Mesenchymal stem cell (in vitro differentiated cells and primary cell): ENCODE data around the gene FAM163B.

Source experiments
- DNase-seq: peaks from one replicate; pipeline ENCODE4 v3.0.0-alpha.2; 2013
- H2AFZ ChIP-seq: one replicate; pipeline ENCODE4 v1.6.1; 2013; ENCODE audit warnings: low read depth, mild to moderate bottlenecking, control low read depth, inconsistent platforms, low read length, moderate library complexity
- H2AK5ac ChIP-seq: 2 replicates; pipeline ENCODE4 v1.6.1; 2013; ENCODE audit warnings: low read length, moderate library complexity, mild to moderate bottlenecking, inconsistent platforms; ENCODE audit not compliant: severe bottlenecking
- H2BK120ac ChIP-seq: one replicate; pipeline ENCODE4 v1.6.1; 2013; ENCODE audit warnings: low read depth, mild to moderate bottlenecking, inconsistent platforms, low read length, moderate library complexity
- H2BK12ac ChIP-seq, 2 experiments: one replicate each; pipeline ENCODE4 v1.6.1; 2013; ENCODE audit warnings: inconsistent platforms in 2 of 2, low read length in 2 of 2, mild to moderate bottlenecking in 2 of 2, moderate library complexity in 2 of 2, control low read depth in 1 of 2
- H2BK15ac ChIP-seq: one replicate; pipeline ENCODE4 v1.6.1; 2013; ENCODE audit warnings: mild to moderate bottlenecking, low read depth, inconsistent platforms; ENCODE audit not compliant: poor library complexity, severe bottlenecking
- H2BK5ac ChIP-seq: 2 replicates; pipeline ENCODE4 v1.6.1; 2013; ENCODE audit warnings: low read depth, mild to moderate bottlenecking, low read length, control low read depth, inconsistent platforms; ENCODE audit not compliant: poor library complexity, severe bottlenecking
- H3K14ac ChIP-seq, 2 experiments: one replicate each; pipeline ENCODE4 v1.6.1; 2013; ENCODE audit warnings: inconsistent platforms in 2 of 2, low read length in 2 of 2, control low read depth in 1 of 2, mild to moderate bottlenecking in 1 of 2, moderate library complexity in 1 of 2
- H3K18ac ChIP-seq, 2 experiments: one replicate each; pipeline ENCODE4 v1.6.1; 2013; ENCODE audit warnings: inconsistent platforms in 2 of 2, low read length in 2 of 2, control low read depth in 1 of 2, low read depth in 1 of 2, mild to moderate bottlenecking in 1 of 2
- H3K23ac ChIP-seq, 2 experiments: one replicate each; pipeline ENCODE4 v1.6.1; 2013; ENCODE audit warnings: inconsistent platforms in 2 of 2, low read length in 2 of 2, mild to moderate bottlenecking in 2 of 2, moderate library complexity in 2 of 2, control low read depth in 1 of 2
- H3K27ac ChIP-seq: 2 replicates; pipeline ENCODE4 v1.5.1; 2013; ENCODE audit warnings: mild to moderate bottlenecking, moderate library complexity, low read length, control low read depth, inconsistent platforms; ENCODE audit not compliant: poor library complexity, severe bottlenecking
- H3K27me3 ChIP-seq, 2 experiments: 2 replicates each; pipeline versions ENCODE4 v1.6.1 to v1.7.0; 2013; ENCODE audit warnings: low read length in 2 of 2, mild to moderate bottlenecking in 2 of 2, moderate library complexity in 2 of 2, control low read depth in 1 of 2, inconsistent platforms in 1 of 2; ENCODE audit not compliant: control insufficient read depth in 1 of 2, insufficient read depth in 1 of 2
- H3K36me3 ChIP-seq, 2 experiments: 2 replicates each; pipeline versions ENCODE4 v1.6.1 to v1.7.0; 2013; ENCODE audit warnings: low read length in 2 of 2, control low read depth in 1 of 2, inconsistent platforms in 1 of 2, low read depth in 1 of 2, mild to moderate bottlenecking in 1 of 2; ENCODE audit not compliant: insufficient read depth in 2 of 2, control insufficient read depth in 1 of 2
- H3K4ac ChIP-seq, 2 experiments: one replicate each; pipeline ENCODE4 v1.6.1; 2013; ENCODE audit warnings: inconsistent platforms in 2 of 2, low read length in 2 of 2, mild to moderate bottlenecking in 2 of 2, moderate library complexity in 2 of 2, control low read depth in 1 of 2, low read depth in 1 of 2
- H3K4me1 ChIP-seq: 2 replicates; pipeline ENCODE4 v1.6.1; 2013; ENCODE audit warnings: low read depth, low read length, control low read depth; ENCODE audit not compliant: control insufficient read depth, insufficient read depth
- H3K4me2 ChIP-seq: 2 replicates; pipeline ENCODE4 v1.6.1; 2013; ENCODE audit warnings: low read length, mild to moderate bottlenecking, inconsistent platforms; ENCODE audit not compliant: poor library complexity, severe bottlenecking
- H3K4me3 ChIP-seq, 2 experiments: 2 replicates each; pipeline versions ENCODE4 v1.5.1 to v1.7.0; 2013; ENCODE audit warnings: low read length in 2 of 2, mild to moderate bottlenecking in 2 of 2, control low read depth in 1 of 2, low read depth in 1 of 2; ENCODE audit not compliant: insufficient read depth in 1 of 2
- H3K79me1 ChIP-seq: replicated peaks from 2 replicates; pipeline ENCODE4 v1.6.1; 2013; ENCODE audit warnings: mild to moderate bottlenecking, control low read depth, low read length, inconsistent platforms; ENCODE audit not compliant: poor library complexity, severe bottlenecking
- H3K9ac ChIP-seq: 2 replicates; pipeline ENCODE4 v1.7.0; 2013; ENCODE audit warnings: mild to moderate bottlenecking, low read length, moderate library complexity
- H3K9me3 ChIP-seq: 2 replicates; pipeline ENCODE4 v1.7.0; 2013; ENCODE audit warnings: mild to moderate bottlenecking, low read length; ENCODE audit not compliant: control insufficient read depth
- H4K8ac ChIP-seq: one replicate; pipeline ENCODE4 v1.6.1; 2013; ENCODE audit warnings: inconsistent platforms, mild to moderate bottlenecking, low read length, moderate library complexity
- H4K91ac ChIP-seq: one replicate; pipeline ENCODE4 v1.6.1; 2013; ENCODE audit warnings: mild to moderate bottlenecking, low read length, inconsistent platforms
- WGBS: methylation state at CpG from one replicate; pipeline ENCODE4 v1.1.7; 2013; ENCODE audit warnings: mixed read lengths; 5-methylcytosine and 5-hydroxymethylcytosine counted together

The FAM163B gene

DNA sequence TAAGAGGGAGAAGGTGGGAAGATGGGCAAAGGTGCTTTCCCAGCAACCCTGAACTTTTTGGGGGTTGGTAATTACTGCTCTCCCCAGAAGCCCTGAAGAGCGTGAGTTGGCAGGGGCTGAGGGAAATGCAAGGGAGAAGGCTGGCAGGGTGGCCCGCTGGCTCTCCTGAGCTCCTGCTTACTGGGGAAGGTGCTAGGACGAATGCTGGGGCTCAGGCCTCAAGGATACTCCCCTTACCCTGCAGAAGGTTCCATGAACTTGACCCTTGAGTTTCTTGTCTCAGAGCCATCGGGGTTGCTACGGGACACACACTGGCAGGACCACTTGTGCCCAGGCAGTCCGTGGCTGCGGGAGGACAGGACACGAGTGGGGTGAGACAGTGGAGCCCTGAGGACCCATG, 1.2 kb downstream of the FAM163B start:
- no peak overlapping the region for H4K8ac ChIP-seq
- no peaks in the 10 kb centered on the region for H3K79me1 ChIP-seq
- H3K36me3 ChIP-seq: no peaks in the 10 kb centered on the region
- no peak overlapping the region for H4K91ac ChIP-seq
- WGBS: 88% methylated on average over 8 of the region's 8 CpGs
- DNase-seq: no peak
- peaks cover 5% of the 10 kb centered on the region for H3K4me1 ChIP-seq
- no peak overlapping the region for H3K4me2 ChIP-seq
- H3K4ac ChIP-seq: no peak overlapping the region
- H3K27me3 ChIP-seq: peaks cover 83 to 92% of the 10 kb centered on the region in 2 experiments
- H3K9me3 ChIP-seq: no peaks in the 10 kb centered on the region
- H3K18ac ChIP-seq: no peak overlapping the region
- no peak overlapping the region for H2AFZ ChIP-seq
- no peak overlapping the region for H3K14ac ChIP-seq
- no peak overlapping the region for H3K4me3 ChIP-seq
- no peak overlapping the region for H2BK120ac ChIP-seq
- no peak overlapping the region for H3K23ac ChIP-seq
- H2AK5ac ChIP-seq: no peak overlapping the region
- no peak overlapping the region for H2BK5ac ChIP-seq
- no peak overlapping the region for H3K9ac ChIP-seq
- H3K27ac ChIP-seq: no peak overlapping the region
- no peak overlapping the region for H2BK15ac ChIP-seq
- H2BK12ac ChIP-seq: no peak overlapping the region

DNA sequence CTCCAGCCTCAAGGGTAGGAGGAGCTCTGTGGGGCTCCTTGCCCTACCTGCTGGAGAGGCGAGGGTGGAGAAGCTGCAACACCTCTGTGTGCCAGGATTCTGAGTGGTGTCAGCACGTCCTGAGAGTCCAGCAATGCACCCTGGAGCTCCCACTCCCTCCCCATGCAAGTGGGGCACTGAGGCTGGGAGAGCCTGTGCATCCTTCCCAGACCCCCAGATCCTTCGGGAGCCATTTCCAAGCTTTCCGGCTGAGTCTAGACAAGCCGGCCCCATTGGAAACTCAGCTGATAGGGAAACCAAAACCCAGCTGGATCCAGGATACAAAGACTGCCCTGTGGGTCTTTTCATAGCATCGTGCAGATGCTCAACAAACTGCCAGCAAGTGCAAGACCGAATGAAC, 1.8 kb downstream of the FAM163B start:
- no peak overlapping the region for H3K4ac ChIP-seq
- H3K18ac ChIP-seq: no peak overlapping the region
- no peaks in the 10 kb centered on the region for H3K36me3 ChIP-seq
- H3K4me3 ChIP-seq: no peak overlapping the region
- no peak overlapping the region for H2BK5ac ChIP-seq
- no peak overlapping the region for H2BK12ac ChIP-seq
- H2AFZ ChIP-seq: no peak overlapping the region
- H3K9me3 ChIP-seq: no peaks in the 10 kb centered on the region
- H4K8ac ChIP-seq: no peak overlapping the region
- no peak overlapping the region for H3K4me2 ChIP-seq
- no peak overlapping the region for H2BK120ac ChIP-seq
- no peak overlapping the region for H4K91ac ChIP-seq
- H3K27me3 ChIP-seq: peaks cover 80 to 92% of the 10 kb centered on the region in 2 experiments
- H3K4me1 ChIP-seq: peaks cover 5% of the 10 kb centered on the region
- WGBS: 75% methylated on average over 7 of the region's 7 CpGs
- no peak overlapping the region for H2BK15ac ChIP-seq
- H3K27ac ChIP-seq: no peak overlapping the region
- H2AK5ac ChIP-seq: no peak overlapping the region
- no peak overlapping the region for H3K23ac ChIP-seq
- no peak overlapping the region for H3K14ac ChIP-seq
- DNase-seq: no peak
- H3K9ac ChIP-seq: no peak overlapping the region
- H3K79me1 ChIP-seq: no peaks in the 10 kb centered on the region

DNA sequence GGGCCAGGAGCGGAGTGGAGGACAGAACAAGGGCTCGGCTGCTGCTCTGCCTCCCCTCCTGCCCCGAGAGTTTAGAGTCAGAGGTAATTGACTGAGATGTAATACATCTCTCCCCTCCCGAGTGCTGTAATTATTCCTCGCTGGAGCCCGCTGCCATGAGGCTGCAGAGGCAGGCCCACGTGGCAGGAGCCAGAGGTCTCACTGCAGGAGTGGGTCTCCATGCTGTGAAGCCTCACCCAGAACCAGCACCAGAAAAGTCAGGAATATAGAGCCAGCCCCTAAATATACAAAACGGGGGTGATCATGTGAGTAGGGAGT, 2.5 kb downstream of the FAM163B start:
- H4K8ac ChIP-seq: no peak overlapping the region
- no peak overlapping the region for H3K4me3 ChIP-seq

DNA sequence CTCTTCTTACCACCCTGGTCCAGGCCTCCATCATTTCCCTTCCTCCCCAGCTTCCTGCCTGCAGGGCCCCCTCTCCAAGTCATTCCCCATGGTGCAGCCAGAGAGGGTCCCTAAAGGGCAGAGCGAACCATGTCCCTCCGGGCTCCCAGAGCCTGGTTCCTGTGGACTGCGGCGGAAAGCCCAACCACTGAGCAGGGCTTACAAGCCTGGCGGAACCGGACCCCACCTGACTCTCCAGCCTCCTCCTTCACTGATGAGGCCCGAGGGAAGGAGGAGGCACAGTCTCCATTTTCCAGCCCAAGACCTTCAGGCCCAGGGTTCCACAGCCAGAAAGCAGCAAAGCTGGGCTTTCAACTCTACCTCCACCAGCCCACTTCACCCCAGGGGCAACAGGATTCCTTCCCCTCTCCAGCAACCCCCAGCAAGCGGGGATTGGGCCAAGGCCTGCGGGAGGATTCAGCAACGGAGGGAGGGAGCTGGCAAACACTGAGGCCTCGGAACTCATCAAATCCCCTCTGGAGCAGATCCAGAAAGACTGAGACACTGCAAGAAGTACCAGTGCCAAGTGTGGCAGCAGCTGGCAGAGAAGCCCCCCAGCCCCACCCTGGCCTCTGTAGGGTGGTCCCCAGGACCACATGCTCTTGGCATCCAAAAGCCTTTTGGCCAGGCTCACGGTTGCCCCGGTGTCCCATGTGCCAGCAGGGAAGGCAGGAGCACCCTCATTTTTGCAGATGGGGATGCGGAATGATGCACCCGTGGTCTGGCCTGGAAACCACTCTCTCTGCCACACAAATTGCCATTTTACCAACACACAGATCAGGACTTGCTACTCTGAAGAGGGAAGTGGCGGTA, 3.1 kb downstream of the FAM163B start:
- Histone ChIP-seq H3K18ac (no peak overlapping the region), H2BK120ac (no peak overlapping the region), H3K23ac (no peak overlapping the region), H3K14ac (no peak overlapping the region), H3K9me3 (no peaks in the 10 kb centered on the region), H2BK12ac (no peak overlapping the region), H3K4me1 (peaks cover 5% of the 10 kb centered on the region), H2BK5ac (no peak overlapping the region), H2BK15ac (no peak overlapping the region), H4K91ac (no peak overlapping the region), H3K27me3 (peaks cover 78 to 91% of the 10 kb centered on the region in 2 experiments), H4K8ac (no peak overlapping the region), H3K36me3 (no peaks in the 10 kb centered on the region), H3K27ac (no peak overlapping the region), H3K9ac (no peak overlapping the region), H3K4me3 (no peak overlapping the region), H3K4me2 (no peak overlapping the region), H2AFZ (no peak overlapping the region), H2AK5ac (no peak overlapping the region), H3K79me1 (no peaks in the 10 kb centered on the region), H3K4ac (no peak overlapping the region)
- 71% methylated on average over 16 of the region's 16 CpGs for WGBS
- DNase-seq: no peak

More for the DNA sequence above, 2.5 kb downstream of the FAM163B start:
- WGBS: 68% methylated on average over 7 of the region's 8 CpGs
- no peak overlapping the region for H2AK5ac ChIP-seq
- peaks cover 79 to 92% of the 10 kb centered on the region in 2 experiments for H3K27me3 ChIP-seq
- no peak overlapping the region for H2BK5ac ChIP-seq
- H2AFZ ChIP-seq: no peak overlapping the region
- H2BK120ac ChIP-seq: no peak overlapping the region
- no peak overlapping the region for H3K14ac ChIP-seq
- H3K23ac ChIP-seq: no peak overlapping the region
- no peaks in the 10 kb centered on the region for H3K36me3 ChIP-seq
- no peak overlapping the region for H3K18ac ChIP-seq
- no peak overlapping the region for H2BK15ac ChIP-seq
- H3K9me3 ChIP-seq: no peaks in the 10 kb centered on the region
- no peaks in the 10 kb centered on the region for H3K79me1 ChIP-seq
- DNase-seq: no peak
- no peak overlapping the region for H4K91ac ChIP-seq
- no peak overlapping the region for H3K4ac ChIP-seq
- peaks cover 5% of the 10 kb centered on the region for H3K4me1 ChIP-seq
- no peak overlapping the region for H3K4me2 ChIP-seq
- no peak overlapping the region for H3K27ac ChIP-seq
- no peak overlapping the region for H3K9ac ChIP-seq
- no peak overlapping the region for H2BK12ac ChIP-seq
